GM18499 (cell line): ENCODE data around the gene BAG2.
A peak's percentile ranks its signal among the peaks of the same experiment; 100 is the strongest.

Experiments
- ATAC-seq: cut with Tn5 transposase; IDR thresholded peaks from one replicate; pipeline ENCODE4 v1.9.1; 2021; ENCODE audit warnings: moderate number of reproducible peaks; ENCODE audit not compliant: insufficient read depth, unreplicated experiment

The BAG2 gene

DNA sequence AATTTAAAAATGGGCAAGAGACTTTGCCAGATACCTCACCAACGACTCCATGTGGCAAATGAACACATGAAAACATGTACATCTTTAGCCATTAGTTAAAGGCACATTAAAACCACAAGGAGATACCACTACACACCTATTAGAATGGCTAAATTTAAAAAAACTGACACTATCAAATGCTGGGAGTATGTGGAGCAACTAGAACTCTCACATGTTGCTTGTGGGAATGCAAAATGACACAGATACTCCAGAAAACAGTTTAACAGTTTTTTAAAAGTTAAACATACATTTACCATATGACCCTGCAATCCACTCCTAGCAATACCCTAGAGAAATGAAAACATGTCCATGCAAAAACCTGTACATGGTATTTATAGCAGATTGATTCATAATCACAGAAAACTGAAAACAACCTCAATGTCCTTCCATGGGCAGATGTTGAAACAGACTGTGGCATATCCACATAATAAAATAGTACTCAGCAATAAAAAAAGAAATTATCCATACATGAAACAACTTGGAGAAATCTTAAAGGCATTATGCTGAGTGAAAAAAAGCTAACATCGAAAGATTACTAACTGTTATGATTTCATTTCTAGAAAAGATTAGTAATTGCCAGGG is 48.1 kb downstream of the BAG2 start:
- ATAC-seq: no peak

DNA sequence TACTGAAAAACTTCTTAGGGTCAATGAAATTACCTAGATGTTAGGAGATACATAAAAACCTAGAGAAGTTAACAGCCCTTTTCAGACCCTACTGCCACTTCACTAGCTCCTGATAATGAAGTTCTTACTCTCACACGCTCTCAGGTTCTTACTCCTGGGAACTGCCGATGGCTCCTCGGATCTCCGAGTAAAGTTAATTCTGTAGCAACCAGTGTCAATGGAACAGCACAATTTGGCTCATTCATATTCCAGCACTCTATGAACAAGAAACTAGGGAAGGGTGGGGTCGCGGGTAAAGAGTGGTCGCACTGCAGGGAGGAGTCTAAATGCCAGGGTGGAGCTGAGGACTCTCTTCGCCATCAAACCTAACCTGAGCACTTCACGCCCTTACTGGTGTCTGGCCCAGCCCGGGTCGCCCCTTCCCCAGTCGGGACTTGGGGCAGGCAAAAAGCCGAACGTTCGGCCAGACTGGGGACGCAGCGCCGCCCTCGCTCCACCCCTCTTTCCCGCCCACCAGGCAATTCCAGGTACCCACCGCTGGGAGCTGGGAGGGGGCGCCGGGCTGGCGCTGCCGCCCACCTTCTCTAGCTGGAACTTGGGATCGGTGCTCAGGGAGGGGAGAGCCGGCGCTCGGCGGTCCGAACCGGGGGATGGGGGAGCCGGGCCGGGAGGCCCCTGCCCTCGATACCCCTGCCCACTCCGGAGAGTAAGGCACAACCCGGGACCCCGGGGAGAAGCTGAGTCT is 49.2 kb downstream of the BAG2 start:
- ATAC-seq: peak; percentile 20

DNA sequence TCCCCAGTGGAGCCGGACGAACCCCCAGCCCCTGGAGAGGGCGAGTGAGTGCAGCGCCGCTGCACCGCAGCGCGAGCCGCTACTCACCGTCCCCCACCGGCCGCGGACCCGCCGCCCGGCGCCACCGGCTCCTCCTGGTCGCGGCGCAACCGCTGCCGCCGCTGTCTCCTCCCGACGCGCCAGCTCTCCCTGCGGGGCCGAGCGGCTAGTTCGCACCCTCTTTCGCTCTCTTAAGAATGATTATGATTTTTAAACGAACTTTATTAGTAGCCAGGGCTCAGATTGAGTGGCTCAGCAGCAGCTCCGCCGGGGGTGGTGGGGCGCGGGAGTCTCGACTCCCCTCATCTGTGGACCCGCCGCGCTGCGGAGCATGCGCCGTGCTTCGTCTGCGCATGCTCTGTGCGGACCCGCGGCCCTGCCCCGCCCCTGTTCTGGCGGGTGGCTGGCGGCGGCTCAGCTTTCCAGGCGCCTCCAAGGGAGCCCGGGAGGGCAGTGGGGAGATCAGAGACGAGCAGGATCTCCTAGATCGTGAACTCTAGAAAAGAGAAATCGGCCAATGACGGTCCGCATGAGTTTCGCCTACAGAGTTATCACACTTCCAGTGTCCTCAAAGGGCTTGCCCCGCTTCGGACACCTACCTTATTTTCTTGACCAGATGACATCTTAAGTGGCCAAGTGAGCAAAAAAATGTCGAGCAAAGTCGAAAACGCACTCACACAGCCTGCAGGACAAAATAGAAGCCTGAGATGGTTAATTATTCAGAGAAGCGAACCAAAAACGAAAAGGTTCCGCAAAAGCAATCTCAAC is 50.0 kb downstream of the BAG2 start, which contains the start of gene RAB23:
Gene RAB23 (minus strand): TSS at position 372 of the 807 bp plus-strand sequence. CDS start 11,927 bp downstream, outside the sequence.
- ATAC-seq: peak; percentile 66

DNA sequence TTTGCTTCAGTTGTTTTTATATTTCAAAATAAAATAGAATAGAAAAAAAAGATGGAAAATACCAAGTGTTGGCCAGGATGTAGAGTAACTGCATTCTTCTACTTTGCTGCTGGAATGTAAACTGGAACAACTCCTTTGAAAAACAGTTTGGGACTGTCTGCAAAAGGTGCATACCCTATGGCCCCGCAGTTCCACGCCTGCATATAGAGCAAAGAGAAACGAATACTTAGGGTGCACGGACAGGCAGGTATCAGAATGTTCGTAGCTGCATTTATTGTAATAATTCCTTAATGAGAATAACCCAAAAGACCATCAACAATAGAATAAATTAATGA is 50.6 kb downstream of the BAG2 start:
- no peak for ATAC-seq

DNA sequence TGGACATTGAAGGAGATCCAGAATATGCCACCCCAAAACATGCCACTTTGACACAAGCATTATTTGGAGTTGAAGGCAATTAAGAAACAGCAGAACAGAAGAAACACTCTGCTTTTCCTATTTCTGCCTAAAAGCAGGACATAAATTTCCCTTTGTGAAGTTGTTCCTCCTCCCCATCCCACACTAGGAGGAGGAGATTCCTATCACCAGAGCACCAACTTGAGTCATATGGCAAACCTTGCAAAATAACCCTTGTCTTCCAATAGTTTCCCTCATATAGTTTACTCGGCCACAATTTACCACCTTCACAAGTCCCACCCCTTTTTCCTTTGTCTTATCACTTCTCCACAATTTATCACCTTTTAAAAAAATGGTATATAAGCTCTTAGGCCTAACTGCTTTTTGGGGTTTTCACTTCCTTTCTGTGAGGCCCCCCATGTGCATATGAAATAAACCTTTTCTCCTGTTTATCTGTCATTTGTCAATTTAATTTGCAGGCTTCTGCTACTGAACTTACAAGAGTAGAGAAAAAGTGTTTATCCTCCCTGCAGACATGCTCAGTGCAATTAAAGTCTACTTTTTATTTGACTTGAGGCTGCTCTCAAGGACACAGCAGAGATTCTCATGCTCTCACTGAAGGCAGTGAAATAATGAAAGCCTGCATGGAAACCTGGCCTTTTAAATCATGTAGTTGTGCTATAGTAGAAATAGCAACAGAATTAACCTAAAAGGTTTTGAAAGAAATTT is 52.8 kb downstream of the BAG2 start:
- ATAC-seq: no peak

DNA sequence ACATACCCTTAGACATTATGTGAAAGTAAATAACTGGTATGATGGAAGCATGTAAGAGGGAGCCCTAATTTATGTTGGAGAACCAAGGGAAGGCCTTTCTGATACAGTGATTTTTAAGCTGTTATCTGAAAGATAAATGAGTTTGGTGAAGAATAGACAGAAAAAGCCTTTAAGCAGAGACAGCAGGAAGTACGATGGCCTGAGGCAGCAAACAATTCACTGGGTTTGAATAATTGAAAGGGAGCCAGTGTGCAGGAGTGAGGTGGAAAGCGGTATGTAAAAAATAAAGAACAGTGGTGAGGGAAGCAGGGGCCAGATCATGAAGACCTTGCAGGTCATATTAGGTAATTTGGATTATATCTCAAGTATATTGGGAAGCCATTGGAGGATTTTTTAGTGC is 54.1 kb downstream of the BAG2 start:
- ATAC-seq: no peak
